Left hindlimb (tissue), 1 donor: ENCODE data around the gene ZP1.
"Not testable (repeated sequence)": the region's sequence is repeated elsewhere in the genome, so short reads cannot be mapped to it uniquely, and the experiment has no call there.

Experiments used
- DNase-seq: peaks from one replicate; pipeline ENCODE4 v3.0.0-alpha.2; 2018

The ZP1 gene

GRCh38 chr11:60878245-60879101, 11.1 kb downstream of the ZP1 start:
- no peak for DNase-seq

- no peak for DNase-seq
Measured at GRCh38 chr11:60879104-60879503, 11.8 kb downstream of the ZP1 start.

GRCh38 chr11:60879971-60880588, 12.7 kb downstream of the ZP1 start:
- DNase-seq, result no peak

- no peak for DNase-seq
Measured at GRCh38 chr11:60880643-60881282, 13.4 kb downstream of the ZP1 start.

- no peak for DNase-seq
Measured at GRCh38 chr11:60887556-60887955, 20.2 kb downstream of the ZP1 start.

- no peak for DNase-seq
Measured at GRCh38 chr11:60889869-60890311, 22.5 kb downstream of the ZP1 start.

GRCh38 chr11:60890696-60891095, 23.4 kb downstream of the ZP1 start:
- no peak for DNase-seq

- DNase-seq, result no peak
Measured at GRCh38 chr11:60891103-60891741, 23.9 kb downstream of the ZP1 start.

GRCh38 chr11:60895687-60896086, 28.3 kb downstream of the ZP1 start:
- no peak for DNase-seq

GRCh38 chr11:60897496-60897895, 30.2 kb downstream of the ZP1 start:
- DNase-seq, result no peak

GRCh38 chr11:60899046-60899936, 31.9 kb downstream of the ZP1 start:
- DNase-seq, result no peak

GRCh38 chr11:60899977-60900376, 32.6 kb downstream of the ZP1 start:
- no peak for DNase-seq

- no peak for DNase-seq
Measured at GRCh38 chr11:60900673-60901404, 33.5 kb downstream of the ZP1 start.

- no peak for DNase-seq
Measured at GRCh38 chr11:60902625-60903024, 35.3 kb downstream of the ZP1 start.

GRCh38 chr11:60905047-60905446, 37.7 kb downstream of the ZP1 start:
- no peak for DNase-seq

- DNase-seq, result no peak
Measured at GRCh38 chr11:60905551-60906113, 38.3 kb downstream of the ZP1 start.

GRCh38 chr11:60906132-60906972, 39.0 kb downstream of the ZP1 start, which contains the start of gene PRPF19:
Gene PRPF19 (minus strand): TSS chr11:60906585. CDS start chr11:60906382, 203 bp downstream.
- peak; percentile 98 for DNase-seq

GRCh38 chr11:60908803-60909202, 41.5 kb downstream of the ZP1 start:
- no peak for DNase-seq

GRCh38 chr11:60909680-60910280, 42.4 kb downstream of the ZP1 start:
- not testable (repeated sequence) for DNase-seq

GRCh38 chr11:60910281-60910687, 42.9 kb downstream of the ZP1 start:
- DNase-seq, result no peak
